HAP-1 (cell line): ENCODE results near the gene IL6.

Experiments used
- DNase-seq, 2 experiments: peaks; one replicate each; pipeline ENCODE4 v3.0.0-alpha.2; 2016 to 2020; ENCODE audit warnings: low spot score in 2 of 2
- H3K27me3 ChIP-seq: fragments of 250-450 bp; sonication (Bioruptor Pico); 2 replicates; pipeline ENCODE4 v1.5.1; 2020; ENCODE audit warnings: low read depth, mild to moderate bottlenecking, moderate library complexity
- H3K36me3 ChIP-seq: fragments of 250-450 bp; sonication (Bioruptor Pico); replicated peaks from 2 replicates; pipeline ENCODE4 v1.5.1; 2020; ENCODE audit warnings: mild to moderate bottlenecking
- H3K4me1 ChIP-seq: fragments of 250-450 bp; sonication (Bioruptor Pico); 2 replicates; pipeline ENCODE4 v1.5.1; 2020; ENCODE audit warnings: mild to moderate bottlenecking
- H3K4me3 ChIP-seq: fragments of 250-450 bp; sonication (Bioruptor Pico); 2 replicates; pipeline ENCODE4 v1.5.1; 2020; ENCODE audit warnings: mild to moderate bottlenecking, moderate library complexity
- H3K9me3 ChIP-seq: fragments of 250-450 bp; sonication (Bioruptor Pico); 2 replicates; pipeline ENCODE4 v1.5.1; 2020; ENCODE audit warnings: mild to moderate bottlenecking, moderate library complexity
- in situ Hi-C: fragments of 300-500 bp; cut with MboI; formaldehyde crosslinking; loops from 3 replicates; pipeline ENCODE4 v1.14.3; 2020; ENCODE audit warnings: low sequenced_read_pairs, inconsistent platforms, mixed read lengths

IL6 gene

DNA sequence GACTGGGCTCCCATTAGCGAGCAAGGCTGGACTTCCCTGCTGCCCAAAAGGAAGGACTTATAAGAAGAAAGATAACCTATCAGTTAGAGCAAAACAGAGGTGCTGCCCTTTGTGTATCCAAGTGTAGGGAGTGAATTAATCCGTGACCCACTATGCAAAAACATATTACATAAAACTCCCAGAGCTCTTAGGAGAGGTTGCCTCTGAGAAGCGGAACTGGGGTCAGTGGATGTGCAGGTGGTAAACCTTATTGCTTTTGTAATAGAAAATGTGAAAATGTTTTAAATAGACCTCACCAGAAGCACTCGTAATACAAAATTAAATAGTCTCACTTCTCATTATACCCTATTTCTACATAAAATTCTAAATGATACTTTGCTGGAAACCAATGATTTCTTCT lies 17.1 kb upstream of the IL6 start:
- Histone ChIP-seq H3K4me3 (no peak overlapping the region), H3K9me3 (no peaks in the 10 kb centered on the region), H3K27me3 (no peaks in the 10 kb centered on the region), H3K4me1 (no peaks in the 10 kb centered on the region), H3K36me3 (no peaks in the 10 kb centered on the region)
- in situ Hi-C loops: no loop called here
- no peak for DNase-seq

DNA sequence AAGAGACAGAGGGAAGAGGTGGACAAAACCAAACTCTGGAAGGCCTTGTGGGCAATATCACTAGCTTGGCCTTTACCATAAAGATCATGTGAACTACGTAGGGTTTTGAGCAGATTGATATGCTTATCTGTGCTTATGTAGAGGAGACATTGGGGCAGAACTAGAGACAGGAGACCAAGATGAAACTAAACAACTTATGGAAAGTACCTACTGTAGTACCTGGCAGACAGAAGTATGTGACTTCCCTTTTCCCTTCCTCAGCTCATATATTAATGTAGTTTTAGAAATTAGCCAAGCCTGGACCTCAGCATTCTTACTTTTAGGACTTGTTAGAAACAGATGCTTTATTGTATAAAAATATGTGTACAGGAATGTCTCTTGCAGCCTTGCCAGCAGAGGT lies 14.0 kb upstream of the IL6 start:
- no peaks in the 10 kb centered on the region for H3K27me3 ChIP-seq
- H3K36me3 ChIP-seq: no peaks in the 10 kb centered on the region
- H3K4me3 ChIP-seq: no peak overlapping the region
- DNase-seq: no peak
- in situ Hi-C loops: no loop called here
- H3K4me1 ChIP-seq: no peaks in the 10 kb centered on the region
- no peaks in the 10 kb centered on the region for H3K9me3 ChIP-seq

DNA sequence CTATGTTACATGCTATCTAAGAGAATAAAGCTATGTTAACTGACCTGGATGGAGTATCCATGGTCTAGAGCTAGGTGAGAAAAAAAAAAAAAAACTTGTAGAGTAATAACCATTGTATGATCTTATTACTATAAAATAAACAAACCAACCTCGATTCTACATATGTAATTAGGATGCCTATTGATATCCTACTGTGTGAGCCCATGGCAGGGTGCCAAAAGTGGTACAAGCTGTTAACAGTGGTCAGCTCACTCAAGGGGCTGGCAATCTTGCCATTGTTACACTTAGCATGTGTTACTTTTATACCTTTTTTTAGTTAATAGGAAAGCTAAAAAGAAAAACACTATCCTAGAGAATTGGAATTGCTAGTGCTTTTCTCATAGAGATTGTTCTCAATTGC lies 13.5 kb upstream of the IL6 start:
- no peak for DNase-seq
- Histone ChIP-seq H3K36me3 (no peaks in the 10 kb centered on the region), H3K27me3 (no peaks in the 10 kb centered on the region), H3K4me3 (no peak overlapping the region), H3K9me3 (no peaks in the 10 kb centered on the region), H3K4me1 (no peaks in the 10 kb centered on the region)
- in situ Hi-C loops: no loop called here

DNA sequence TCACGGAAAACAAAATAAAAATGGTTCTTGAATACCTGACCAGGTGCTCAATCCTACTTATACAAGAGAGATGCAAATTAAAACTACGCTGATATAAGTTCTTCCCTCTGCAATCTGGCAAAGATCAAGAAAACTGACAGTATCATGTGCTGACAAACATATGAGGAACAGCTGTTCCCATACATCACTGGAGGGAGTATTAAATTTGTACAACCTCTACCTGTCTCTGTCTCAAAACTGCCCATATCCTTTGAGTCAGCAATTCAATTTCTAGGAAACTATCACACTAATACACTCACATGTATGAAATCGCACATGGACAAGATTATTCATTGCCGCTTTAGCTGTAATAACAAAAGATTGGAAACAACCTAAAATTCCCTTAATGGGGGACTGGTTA lies 11.0 kb upstream of the IL6 start:
- H3K36me3 ChIP-seq: no peaks in the 10 kb centered on the region
- no peaks in the 10 kb centered on the region for H3K9me3 ChIP-seq
- in situ Hi-C loops: no loop called here
- no peak for DNase-seq
- H3K27me3 ChIP-seq: no peaks in the 10 kb centered on the region
- H3K4me1 ChIP-seq: no peaks in the 10 kb centered on the region
- H3K4me3 ChIP-seq: no peak overlapping the region

DNA sequence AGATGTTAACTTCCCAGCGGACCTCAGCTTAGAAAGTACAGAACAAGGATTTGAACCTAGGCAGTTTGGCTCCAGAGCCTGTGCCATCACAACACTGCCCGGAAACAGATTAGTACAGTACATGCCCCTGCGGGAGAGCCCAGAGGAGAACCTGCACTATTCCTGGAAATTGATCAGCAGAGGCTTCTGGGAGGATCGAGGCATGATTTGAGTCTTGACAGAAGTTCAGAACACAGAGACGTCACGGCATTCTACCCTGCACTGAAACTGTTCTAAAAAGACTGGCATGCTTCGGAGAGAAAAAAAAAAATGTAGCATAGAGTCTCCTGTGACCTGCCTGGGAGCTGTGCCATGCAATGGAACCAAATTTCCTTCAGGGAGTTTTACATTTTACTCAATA lies 9.2 kb upstream of the IL6 start:
- no peaks in the 10 kb centered on the region for H3K27me3 ChIP-seq
- no peaks in the 10 kb centered on the region for H3K9me3 ChIP-seq
- in situ Hi-C loops: no loop called here
- no peak for DNase-seq
- no peaks in the 10 kb centered on the region for H3K4me1 ChIP-seq
- H3K36me3 ChIP-seq: no peaks in the 10 kb centered on the region
- no peak overlapping the region for H3K4me3 ChIP-seq

DNA sequence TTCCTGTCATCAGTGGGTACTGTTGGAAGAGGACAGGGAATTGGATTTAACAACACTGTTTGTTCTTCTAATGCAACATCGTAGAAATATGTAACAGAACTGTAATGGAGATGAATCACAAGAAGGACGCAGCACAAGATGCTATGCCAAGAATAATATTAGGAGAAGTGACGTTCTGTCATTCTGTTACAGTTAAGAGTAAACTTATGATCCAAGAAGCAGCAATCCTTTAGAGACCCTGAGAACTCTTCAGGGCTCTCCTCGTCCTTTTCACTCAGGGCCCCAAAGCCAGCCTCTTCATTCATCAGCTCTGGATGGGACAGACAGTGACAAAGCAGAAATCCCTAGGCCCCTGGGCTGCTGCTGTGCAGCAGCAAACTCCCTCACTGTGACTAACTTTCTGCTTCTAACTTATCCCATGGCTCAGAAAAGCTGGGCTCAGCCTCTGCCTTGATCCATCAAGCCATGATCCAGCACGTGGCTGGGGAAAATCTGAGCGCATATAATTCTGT lies 8.7 kb upstream of the IL6 start:
- in situ Hi-C loops: no loop called here
- no peaks in the 10 kb centered on the region for H3K27me3 ChIP-seq
- no peaks in the 10 kb centered on the region for H3K4me1 ChIP-seq
- no peak for DNase-seq
- H3K36me3 ChIP-seq: no peaks in the 10 kb centered on the region
- H3K4me3 ChIP-seq: no peak overlapping the region
- H3K9me3 ChIP-seq: no peaks in the 10 kb centered on the region

DNA sequence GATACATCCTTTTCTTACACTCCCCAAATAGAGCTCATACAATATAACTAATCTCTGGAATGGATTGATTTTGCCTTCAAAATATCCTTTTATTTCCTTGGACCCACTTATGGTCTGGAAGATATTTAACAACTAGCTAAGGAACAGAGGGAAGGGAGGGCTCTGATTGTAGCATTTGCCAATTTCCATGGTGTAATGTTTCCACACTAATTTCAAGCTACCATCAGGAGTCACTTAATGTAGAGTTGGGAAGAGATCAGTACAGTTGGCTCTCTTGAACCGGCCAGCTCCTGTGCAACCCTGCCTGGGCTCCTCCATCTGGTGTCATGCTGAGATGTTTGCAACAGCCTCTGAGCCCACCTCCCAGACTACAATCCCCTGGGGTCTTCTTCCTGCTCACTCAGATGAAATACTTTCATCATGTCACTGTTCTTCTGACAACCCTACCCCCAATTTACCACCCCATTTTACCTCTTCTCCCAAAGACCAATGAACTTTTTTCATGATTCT lies 8.0 kb upstream of the IL6 start:
- H3K4me1 ChIP-seq: no peaks in the 10 kb centered on the region
- in situ Hi-C loops: no loop called here

DNA sequence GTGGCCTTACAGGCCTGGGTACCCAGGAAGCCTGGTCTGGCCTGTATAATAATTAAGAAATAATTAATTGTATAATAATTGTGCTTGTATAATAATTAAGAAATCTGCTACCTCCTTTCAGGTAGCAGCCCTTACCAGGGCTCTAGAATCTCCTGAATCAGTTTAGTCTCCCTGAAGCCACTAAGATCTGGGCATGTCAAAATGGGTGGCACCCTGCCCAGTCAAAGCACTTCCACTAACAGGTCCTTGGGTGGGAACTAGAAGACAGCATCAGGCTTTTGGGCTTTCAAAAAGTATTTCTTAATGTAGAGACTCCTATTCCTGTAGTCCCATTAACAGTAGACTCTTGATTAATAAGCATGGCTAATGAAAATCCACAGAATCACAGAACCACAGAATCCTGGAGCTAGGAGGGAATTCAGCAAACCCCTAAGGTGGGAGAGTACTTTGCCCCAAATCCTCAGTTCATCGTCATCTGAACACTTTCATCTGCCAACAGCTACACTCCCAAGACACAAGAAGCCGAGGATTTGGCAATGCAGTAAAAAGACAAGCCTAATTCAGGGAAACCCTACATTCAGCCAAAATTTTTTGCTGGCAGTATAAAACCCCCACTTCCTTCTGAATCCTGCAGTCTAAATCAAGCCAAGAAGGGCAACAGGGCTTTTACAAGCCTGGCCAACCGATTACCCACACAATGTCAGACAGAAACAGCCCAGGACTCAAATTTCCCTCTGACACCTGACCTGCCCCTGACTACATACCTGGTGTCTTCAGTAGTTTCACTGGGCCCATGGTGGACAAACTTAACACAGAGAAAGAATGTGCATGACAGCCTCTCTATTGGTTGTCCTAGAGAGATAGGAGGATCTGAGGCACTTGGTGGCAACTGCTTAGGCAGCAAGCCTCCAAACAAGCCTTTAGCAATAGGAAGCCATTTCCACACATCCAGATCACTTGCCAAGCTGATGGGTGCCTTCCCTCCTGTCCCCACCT lies 5.9 kb upstream of the IL6 start:
- DNase-seq: no peak
- no peaks in the 10 kb centered on the region for H3K9me3 ChIP-seq
- in situ Hi-C loops: no loop called here
- no peaks in the 10 kb centered on the region for H3K36me3 ChIP-seq
- peaks cover 3% of the 10 kb centered on the region; the same call in 1 of the 2 replicates for H3K4me1 ChIP-seq
- H3K27me3 ChIP-seq: no peaks in the 10 kb centered on the region
- H3K4me3 ChIP-seq: no peak overlapping the region

More for the DNA sequence above, 8.0 kb upstream of the IL6 start:
- Histone ChIP-seq H3K4me3 (no peak overlapping the region), H3K36me3 (no peaks in the 10 kb centered on the region), H3K9me3 (no peaks in the 10 kb centered on the region), H3K27me3 (no peaks in the 10 kb centered on the region)
- no peak for DNase-seq

DNA sequence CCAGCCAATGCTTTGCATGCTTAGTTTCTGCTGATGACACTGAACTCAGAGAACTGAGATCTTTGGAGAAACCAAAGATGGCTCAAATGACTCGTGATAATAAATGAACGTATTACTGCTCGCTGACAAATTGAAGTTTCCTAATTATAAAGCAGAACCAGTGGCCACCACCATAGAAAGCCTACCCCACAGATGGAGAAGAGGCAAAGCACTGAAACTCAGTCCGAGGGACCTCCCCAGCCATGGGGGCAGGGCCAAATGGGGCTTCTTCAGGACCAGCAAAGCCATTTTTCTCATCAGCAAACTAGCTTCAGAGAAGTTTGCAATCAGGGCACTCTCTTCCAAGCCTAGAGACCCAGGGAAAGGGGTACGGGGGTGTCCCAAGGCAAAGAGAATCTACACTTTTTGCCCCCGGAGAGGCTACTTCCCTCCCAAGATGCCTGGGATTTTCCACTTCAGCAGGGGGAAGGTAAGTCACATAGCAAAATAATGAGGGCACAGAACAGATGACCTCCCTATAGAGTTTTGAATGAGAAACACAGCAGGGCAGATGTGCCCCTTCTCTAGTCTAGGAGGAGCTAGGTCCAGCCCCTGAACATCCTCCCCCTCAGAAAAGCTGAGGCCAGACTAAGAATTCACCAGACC lies 4.3 kb upstream of the IL6 start:
- in situ Hi-C loops: no loop called here
- Histone ChIP-seq H3K27me3 (no peaks in the 10 kb centered on the region), H3K4me3 (no peak overlapping the region), H3K36me3 (no peaks in the 10 kb centered on the region), H3K9me3 (no peaks in the 10 kb centered on the region), H3K4me1 (peaks cover 8% of the 10 kb centered on the region)
- DNase-seq: no peak

DNA sequence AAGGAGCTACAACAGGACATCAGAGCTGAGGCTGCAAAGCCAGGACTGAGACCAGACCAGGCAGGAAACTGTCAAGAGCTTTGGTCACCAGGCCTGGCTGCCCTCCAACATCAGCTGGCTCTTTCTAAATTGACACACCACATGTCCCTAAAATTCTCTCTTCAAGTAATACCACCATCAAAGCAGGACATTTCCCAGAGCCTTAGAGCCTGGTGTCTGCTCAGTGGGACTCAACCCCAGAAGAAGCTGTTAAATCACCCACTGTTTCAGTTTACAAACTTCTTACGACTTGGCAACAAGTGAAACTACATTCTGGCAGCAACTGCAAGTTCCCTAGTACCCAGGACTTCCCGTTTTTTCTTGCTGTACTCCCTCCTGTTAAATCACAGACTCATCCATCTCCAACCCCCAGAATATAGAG lies 3.8 kb upstream of the IL6 start:
- no peak for DNase-seq

DNA sequence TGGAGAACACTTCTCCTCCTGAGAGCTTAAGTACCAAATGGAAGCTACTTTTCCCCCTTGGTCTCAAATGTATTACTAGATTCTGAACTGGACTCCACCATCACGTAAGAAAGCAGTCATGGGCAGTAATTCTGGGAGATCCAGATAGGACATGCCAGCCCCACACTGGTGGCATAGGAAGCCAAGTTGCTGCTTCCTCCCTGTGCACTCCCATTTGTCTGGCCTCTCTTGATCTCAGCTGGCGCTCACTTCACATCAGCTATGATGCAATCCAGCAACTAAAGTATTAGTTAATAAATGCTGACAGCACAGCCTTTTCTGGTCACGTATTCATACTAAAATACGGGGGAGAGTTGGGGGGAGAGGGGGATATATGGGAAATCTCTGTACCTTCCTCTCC lies 3.4 kb upstream of the IL6 start:
- in situ Hi-C loops: no loop called here
- no peaks in the 10 kb centered on the region for H3K36me3 ChIP-seq
- H3K4me3 ChIP-seq: no peak overlapping the region
- peaks cover 8% of the 10 kb centered on the region for H3K4me1 ChIP-seq
- H3K27me3 ChIP-seq: no peaks in the 10 kb centered on the region
- no peaks in the 10 kb centered on the region for H3K9me3 ChIP-seq
- DNase-seq: no peak

More for the DNA sequence above, 3.8 kb upstream of the IL6 start:
- Histone ChIP-seq H3K4me1 (peaks cover 8% of the 10 kb centered on the region), H3K36me3 (no peaks in the 10 kb centered on the region), H3K4me3 (no peak overlapping the region), H3K27me3 (no peaks in the 10 kb centered on the region), H3K9me3 (no peaks in the 10 kb centered on the region)
- in situ Hi-C loops: no loop called here

DNA sequence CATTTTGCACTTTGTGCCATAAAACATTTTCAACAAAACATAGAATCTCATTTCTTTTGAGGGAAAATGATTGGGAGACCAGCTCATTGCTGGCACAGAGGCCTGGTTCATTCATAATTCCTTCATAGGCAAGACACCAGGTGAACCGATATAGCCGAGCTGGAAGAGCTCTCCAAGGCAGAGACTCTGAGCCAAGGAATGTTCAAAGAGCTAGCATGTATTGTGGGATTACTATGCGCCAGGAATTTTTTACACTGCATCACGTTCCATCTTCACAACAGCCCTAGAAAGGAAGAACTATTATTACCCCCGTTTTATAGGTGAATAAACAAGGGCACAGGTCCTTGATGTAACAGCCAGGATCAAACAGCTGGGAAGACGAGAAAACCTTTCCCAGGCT lies 2.1 kb upstream of the IL6 start:
- DNase-seq: no peak
- H3K4me3 ChIP-seq: no peak overlapping the region
- H3K4me1 ChIP-seq: peaks cover 8% of the 10 kb centered on the region
- in situ Hi-C loops: loop anchor here (5.0 to 25.0 kb wide), 2 partner anchors 163 to 337 kb away; no protein-coding TSS in a partner anchor
- no peaks in the 10 kb centered on the region for H3K27me3 ChIP-seq
- H3K9me3 ChIP-seq: no peaks in the 10 kb centered on the region
- H3K36me3 ChIP-seq: no peaks in the 10 kb centered on the region

DNA sequence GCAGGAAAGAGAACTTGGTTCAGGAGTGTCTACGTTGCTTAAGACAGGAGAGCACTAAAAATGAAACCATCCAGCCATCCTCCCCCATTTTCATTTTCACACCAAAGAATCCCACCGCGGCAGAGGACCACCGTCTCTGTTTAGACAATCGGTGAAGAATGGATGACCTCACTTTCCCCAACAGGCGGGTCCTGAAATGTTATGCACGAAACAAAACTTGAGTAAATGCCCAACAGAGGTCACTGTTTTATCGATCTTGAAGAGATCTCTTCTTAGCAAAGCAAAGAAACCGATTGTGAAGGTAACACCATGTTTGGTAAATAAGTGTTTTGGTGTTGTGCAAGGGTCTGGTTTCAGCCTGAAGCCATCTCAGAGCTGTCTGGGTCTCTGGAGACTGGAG lies 1.4 kb upstream of the IL6 start:
- peak; percentile 21 to 34 for DNase-seq
- Histone ChIP-seq H3K27me3 (no peaks in the 10 kb centered on the region), H3K36me3 (no peaks in the 10 kb centered on the region), H3K4me1 (peaks cover 8% of the 10 kb centered on the region), H3K4me3 (no peak overlapping the region), H3K9me3 (no peaks in the 10 kb centered on the region)
- in situ Hi-C loops: loop anchor here (5.0 to 25.0 kb wide), 2 partner anchors 163 to 337 kb away; no protein-coding TSS in a partner anchor
